Loucy (cell line): Measurements from ENCODE around the gene ATP6V0A4.

ENCODE experiments used
- EZH2phosphoT487 ChIP-seq: fragments of 200-600 bp; IDR thresholded peaks from 2 replicates; pipeline ENCODE4 v1.6.1; 2018; ENCODE audit warnings: antibody characterized with exemption, mild to moderate bottlenecking, moderate library complexity, borderline replicate concordance
- TF ChIP-seq, protein P1 (sequence below): fragments of 200-600 bp; sonication (generic); conservative IDR thresholded peaks from 2 replicates; pipeline ENCODE4 v1.5.1; 2014; ENCODE audit warnings: mild to moderate bottlenecking, antibody characterized with exemption, low read length

DNA sequence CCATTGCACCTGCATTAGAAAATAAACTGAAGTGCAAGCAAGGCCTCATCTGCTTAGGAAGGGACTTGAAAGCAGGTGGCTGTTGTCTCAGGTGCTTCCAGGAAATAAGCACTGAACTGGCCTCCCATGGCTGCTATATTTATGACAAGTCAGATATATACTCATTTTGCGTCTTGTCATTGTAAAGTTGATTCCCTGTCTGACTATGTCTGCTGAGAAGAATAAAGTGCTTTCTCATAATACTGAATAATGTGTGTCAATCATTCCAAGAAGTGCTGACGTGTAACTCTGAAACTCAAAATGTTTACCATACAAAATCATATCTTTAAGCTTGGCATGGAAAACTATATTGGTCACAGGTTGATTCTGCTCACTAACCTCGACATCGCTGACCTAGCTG lies 51.9 kb downstream of the ATP6V0A4 start:
- TF ChIP-seq, protein P1, sequence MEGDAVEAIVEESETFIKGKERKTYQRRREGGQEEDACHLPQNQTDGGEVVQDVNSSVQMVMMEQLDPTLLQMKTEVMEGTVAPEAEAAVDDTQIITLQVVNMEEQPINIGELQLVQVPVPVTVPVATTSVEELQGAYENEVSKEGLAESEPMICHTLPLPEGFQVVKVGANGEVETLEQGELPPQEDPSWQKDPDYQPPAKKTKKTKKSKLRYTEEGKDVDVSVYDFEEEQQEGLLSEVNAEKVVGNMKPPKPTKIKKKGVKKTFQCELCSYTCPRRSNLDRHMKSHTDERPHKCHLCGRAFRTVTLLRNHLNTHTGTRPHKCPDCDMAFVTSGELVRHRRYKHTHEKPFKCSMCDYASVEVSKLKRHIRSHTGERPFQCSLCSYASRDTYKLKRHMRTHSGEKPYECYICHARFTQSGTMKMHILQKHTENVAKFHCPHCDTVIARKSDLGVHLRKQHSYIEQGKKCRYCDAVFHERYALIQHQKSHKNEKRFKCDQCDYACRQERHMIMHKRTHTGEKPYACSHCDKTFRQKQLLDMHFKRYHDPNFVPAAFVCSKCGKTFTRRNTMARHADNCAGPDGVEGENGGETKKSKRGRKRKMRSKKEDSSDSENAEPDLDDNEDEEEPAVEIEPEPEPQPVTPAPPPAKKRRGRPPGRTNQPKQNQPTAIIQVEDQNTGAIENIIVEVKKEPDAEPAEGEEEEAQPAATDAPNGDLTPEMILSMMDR, result no peak
- TF ChIP-seq EZH2phosphoT487, result no peak
